IMR-90 (cell line): Measurements from ENCODE around the gene TAAR9.

Experiments
- BHLHE40 ChIP-seq: fragments of 150-350 bp; IDR thresholded peaks from 2 replicates; pipeline ENCODE4 v1.6.1; 2016; ENCODE audit warnings: mild to moderate bottlenecking, low read depth, low read length
- CHD1 ChIP-seq: IDR thresholded peaks from 2 replicates; pipeline ENCODE4 v1.6.1; 2012; ENCODE audit warnings: low read depth, low read length, improper control_type of control experiment
- FOS ChIP-seq: fragments of 150-350 bp; IDR thresholded peaks from 2 replicates; pipeline ENCODE4 v1.6.1; 2016; ENCODE audit warnings: low read depth, low read length
- MAFK ChIP-seq: IDR thresholded peaks from 2 replicates; pipeline ENCODE4 v1.6.1; 2012; ENCODE audit warnings: low read depth, low read length, improper control_type of control experiment
- MAZ ChIP-seq: IDR thresholded peaks from 2 replicates; pipeline ENCODE4 v1.6.1; 2012; ENCODE audit warnings: low read depth, mild to moderate bottlenecking, low read length, improper control_type of control experiment, moderate library complexity, borderline replicate concordance
- POLR2A ChIP-seq: IDR thresholded peaks from 2 replicates; pipeline ENCODE4 v1.6.1; 2012; ENCODE audit warnings: mild to moderate bottlenecking, low read depth, low read length
- RAD21 ChIP-seq: IDR thresholded peaks from 2 replicates; pipeline ENCODE4 v1.6.1; 2012; ENCODE audit warnings: low read length, improper control_type of control experiment
- RCOR1 ChIP-seq: IDR thresholded peaks from 2 replicates; pipeline ENCODE4 v1.6.1; 2012; ENCODE audit warnings: mild to moderate bottlenecking, low read length, improper control_type of control experiment; ENCODE audit not compliant: insufficient replicate concordance
- RFX5 ChIP-seq: IDR thresholded peaks from 2 replicates; pipeline ENCODE4 v1.8.0; 2012; ENCODE audit warnings: low read depth, mild to moderate bottlenecking, low read length, moderate library complexity
- SMC3 ChIP-seq: fragments of 150-350 bp; IDR thresholded peaks from 2 replicates; pipeline ENCODE4 v1.6.1; 2016; ENCODE audit warnings: low read depth, mild to moderate bottlenecking, antibody characterized with exemption, low read length, moderate library complexity
- TF ChIP-seq, protein P1 (sequence below): conservative IDR thresholded peaks from 2 replicates; pipeline ENCODE4 v1.5.1; 2012; ENCODE audit warnings: mild to moderate bottlenecking, low read depth, low read length, improper control_type of control experiment
- TF ChIP-seq, protein P2 (sequence below): fragments of 150-350 bp; IDR thresholded peaks from 2 replicates; pipeline ENCODE4 v1.6.1; 2016; ENCODE audit warnings: low read depth, mild to moderate bottlenecking, low read length, moderate library complexity, borderline replicate concordance
- TF ChIP-seq, protein P3 (sequence below): fragments of 150-350 bp; IDR thresholded peaks from 2 replicates; pipeline ENCODE4 v1.6.1; 2017; ENCODE audit warnings: mild to moderate bottlenecking, antibody characterized with exemption, low read length, low read depth

DNA sequence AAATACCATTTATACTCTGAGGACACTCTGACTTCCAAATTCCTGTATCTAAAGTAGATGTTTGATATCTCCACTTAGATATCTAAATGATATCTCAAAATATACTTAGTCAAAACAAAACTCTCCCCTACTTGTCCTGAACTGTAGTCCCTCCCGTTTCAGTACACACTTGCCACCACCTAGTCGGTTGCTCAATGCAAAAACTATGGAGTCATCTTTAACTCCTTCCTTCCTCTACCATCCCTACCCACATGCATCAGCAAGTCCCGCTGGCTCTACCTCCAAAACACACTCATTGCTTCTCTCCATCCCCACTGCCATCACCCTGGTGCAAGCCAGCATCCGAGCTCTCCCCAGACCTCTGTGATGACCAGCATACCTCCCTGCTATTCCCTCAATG is 38.3 kb upstream of the TAAR9 start:
- TF ChIP-seq, protein P1, sequence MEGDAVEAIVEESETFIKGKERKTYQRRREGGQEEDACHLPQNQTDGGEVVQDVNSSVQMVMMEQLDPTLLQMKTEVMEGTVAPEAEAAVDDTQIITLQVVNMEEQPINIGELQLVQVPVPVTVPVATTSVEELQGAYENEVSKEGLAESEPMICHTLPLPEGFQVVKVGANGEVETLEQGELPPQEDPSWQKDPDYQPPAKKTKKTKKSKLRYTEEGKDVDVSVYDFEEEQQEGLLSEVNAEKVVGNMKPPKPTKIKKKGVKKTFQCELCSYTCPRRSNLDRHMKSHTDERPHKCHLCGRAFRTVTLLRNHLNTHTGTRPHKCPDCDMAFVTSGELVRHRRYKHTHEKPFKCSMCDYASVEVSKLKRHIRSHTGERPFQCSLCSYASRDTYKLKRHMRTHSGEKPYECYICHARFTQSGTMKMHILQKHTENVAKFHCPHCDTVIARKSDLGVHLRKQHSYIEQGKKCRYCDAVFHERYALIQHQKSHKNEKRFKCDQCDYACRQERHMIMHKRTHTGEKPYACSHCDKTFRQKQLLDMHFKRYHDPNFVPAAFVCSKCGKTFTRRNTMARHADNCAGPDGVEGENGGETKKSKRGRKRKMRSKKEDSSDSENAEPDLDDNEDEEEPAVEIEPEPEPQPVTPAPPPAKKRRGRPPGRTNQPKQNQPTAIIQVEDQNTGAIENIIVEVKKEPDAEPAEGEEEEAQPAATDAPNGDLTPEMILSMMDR = no peak
- TF ChIP-seq POLR2A (no peak), RCOR1 (no peak), RAD21 (no peak), FOS (no peak), SMC3 (no peak), MAZ (no peak), RFX5 (no peak), BHLHE40 (no peak), MAFK (no peak), CHD1 (no peak)
- TF ChIP-seq, protein P2, sequence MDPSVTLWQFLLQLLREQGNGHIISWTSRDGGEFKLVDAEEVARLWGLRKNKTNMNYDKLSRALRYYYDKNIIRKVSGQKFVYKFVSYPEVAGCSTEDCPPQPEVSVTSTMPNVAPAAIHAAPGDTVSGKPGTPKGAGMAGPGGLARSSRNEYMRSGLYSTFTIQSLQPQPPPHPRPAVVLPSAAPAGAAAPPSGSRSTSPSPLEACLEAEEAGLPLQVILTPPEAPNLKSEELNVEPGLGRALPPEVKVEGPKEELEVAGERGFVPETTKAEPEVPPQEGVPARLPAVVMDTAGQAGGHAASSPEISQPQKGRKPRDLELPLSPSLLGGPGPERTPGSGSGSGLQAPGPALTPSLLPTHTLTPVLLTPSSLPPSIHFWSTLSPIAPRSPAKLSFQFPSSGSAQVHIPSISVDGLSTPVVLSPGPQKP = no peak
- TF ChIP-seq, protein P3, sequence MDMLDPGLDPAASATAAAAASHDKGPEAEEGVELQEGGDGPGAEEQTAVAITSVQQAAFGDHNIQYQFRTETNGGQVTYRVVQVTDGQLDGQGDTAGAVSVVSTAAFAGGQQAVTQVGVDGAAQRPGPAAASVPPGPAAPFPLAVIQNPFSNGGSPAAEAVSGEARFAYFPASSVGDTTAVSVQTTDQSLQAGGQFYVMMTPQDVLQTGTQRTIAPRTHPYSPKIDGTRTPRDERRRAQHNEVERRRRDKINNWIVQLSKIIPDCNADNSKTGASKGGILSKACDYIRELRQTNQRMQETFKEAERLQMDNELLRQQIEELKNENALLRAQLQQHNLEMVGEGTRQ = no peak
